GM18498 (cell line): ENCODE data around the gene ARHGEF16.

Experiments used
- ATAC-seq: cut with Tn5 transposase; IDR thresholded peaks from one replicate; pipeline ENCODE4 v1.9.1; 2021; ENCODE audit warnings: mild to moderate bottlenecking, moderate library complexity; ENCODE audit not compliant: unreplicated experiment

Gene ARHGEF16

DNA sequence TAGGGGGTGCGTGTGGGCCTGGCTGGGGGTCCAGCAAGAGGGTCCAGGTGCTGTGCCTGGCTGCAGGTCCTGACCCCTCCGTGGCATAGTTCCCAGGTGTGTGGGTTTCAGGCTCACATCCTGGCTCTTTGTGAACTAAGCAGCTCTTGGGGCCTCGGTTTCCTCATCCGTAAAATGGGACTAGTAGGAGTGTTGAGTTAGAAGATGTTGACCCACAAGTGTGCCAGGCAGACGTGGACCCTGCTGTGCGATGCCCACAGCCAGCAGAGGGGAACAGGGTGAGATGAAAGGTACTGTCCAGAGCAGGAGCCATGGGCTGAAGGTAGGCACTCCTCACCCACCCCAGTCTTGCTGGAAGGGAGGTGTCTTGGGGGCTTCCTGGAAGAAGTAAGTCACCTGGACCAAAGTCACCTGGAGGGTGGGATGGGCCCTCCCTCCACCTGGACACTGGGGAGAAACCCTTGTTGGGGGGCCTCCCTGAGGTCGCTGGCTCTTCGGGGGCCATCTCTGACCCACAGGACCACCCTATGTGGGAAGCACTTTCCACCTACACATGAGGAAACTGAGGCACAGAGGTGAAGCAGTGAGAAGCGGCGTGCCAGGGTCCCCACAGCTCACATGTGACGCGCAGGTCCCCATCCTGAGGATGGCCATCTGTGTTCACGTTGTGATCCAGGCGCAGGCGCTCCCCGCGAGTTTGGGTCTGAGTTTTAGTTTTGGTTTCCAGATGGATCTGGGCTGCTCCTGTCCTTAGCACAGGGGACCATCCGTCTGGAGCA lies 1.4 kb downstream of the ARHGEF16 start:
- no peak for ATAC-seq

DNA sequence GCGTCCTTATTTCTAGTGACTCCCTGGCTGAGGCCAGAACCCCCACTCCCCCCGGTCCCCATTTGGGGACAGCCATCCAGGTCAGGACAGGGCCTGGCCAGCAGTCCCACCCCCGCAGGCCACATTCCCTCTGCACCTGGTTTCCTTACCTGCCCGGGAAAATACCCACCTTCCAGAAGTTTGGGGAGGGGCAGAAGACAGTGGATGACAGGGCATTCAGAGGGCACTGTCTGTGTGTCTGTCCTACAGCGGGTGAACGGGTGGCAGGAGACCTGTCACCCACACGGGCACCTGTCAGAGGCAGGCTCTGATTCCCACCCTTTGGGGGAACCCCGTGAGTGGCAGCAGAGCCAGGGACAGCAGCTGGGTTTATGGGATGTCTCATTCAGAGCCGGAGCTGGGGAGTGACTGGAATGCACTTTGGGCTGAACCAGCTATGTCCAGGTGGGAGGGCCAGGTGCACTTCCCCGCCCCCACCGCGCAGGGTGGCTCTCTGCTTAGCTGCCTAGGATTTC lies 2.0 kb downstream of the ARHGEF16 start:
- no peak for ATAC-seq

DNA sequence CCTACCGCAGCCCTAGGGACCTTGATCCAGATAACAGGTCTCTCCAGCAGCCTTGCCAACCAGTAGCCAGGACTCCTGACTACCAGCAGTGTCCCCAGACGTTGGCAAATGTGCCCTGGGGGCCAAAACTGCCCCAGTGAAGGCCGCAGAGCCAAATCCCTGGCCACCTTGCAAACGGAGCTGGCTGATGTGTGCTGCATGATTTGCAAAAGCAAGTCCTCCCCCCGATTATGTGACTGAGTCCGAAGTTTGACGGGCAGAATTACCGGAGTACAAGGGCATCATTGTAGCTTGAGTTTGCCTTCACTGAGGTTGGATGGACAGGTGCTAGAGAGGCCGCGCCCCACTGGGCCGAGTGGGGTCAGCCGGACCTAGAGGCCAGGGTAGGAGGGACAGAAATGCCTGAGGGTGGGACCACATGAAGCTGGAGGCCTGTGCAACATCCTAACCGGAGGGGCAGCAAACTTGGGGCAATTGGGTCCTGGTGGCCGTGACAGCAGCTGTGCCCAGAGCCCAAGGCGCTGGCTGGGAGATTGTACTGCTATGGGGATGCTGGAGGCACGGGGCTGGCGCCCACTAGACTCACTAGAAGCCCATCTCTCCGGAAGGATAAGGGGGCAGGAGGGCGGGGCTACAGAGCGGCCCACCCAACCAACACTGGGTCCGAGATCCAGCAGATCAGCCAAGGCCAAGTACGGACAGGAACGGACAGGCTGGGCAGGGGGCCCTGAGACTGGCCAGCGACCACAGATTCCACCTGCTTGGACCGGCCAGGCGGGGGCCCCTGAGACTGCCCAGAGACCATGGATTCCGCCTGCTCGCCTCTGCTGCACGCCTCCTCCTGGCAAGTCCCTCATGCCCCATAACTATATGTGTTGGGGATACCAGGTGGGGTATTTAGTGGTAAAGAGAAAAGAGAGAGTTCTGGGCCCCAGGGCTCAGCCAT lies 2.8 kb downstream of the ARHGEF16 start:
- ATAC-seq: no peak

DNA sequence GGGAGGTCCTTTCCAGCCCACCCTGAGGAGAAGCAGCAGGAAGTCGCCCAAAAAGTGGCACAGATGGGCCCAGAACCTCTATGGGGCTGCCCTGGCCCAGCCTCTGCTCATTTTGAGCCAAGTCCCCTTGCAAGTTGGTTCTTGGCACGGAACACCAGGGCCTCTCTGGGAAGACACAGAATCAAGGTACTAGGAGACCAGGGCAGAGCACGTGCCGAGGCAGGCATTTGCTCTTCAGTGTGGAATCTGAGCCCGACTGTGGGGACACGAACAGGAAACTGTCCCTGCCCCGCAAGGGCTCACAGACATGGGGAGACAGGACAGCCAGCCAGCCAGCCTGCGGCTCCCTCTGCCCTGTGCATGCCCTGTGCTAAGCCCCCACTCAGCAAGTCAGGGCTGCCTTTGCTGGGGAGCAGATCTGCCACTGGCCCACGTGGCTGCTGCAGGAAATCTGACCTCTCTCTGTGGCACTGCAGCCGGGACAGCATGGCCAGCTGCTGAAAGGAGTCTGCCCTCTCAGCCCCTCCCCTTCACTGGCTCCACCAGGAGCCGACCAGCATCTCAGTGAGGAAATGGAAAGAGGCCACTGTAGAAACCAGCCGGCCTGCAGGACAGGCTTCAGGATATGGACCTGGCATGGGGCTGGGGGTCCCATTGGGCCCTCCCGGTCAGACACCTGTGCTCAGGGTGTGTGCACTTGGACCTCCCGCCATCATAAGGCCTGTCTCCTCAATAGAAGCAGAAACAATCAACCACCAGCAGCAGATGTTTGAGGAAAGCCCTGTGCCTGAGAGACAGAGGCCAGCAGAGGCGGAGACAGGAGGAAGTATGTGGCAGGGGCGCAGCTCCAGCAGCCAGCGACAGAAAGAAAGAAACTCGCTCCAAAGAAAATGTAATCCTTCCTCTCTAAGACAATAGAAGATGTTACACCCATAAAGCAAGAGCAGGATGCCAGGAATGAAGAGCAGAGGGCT lies 3.7 kb downstream of the ARHGEF16 start:
- ATAC-seq: no peak

DNA sequence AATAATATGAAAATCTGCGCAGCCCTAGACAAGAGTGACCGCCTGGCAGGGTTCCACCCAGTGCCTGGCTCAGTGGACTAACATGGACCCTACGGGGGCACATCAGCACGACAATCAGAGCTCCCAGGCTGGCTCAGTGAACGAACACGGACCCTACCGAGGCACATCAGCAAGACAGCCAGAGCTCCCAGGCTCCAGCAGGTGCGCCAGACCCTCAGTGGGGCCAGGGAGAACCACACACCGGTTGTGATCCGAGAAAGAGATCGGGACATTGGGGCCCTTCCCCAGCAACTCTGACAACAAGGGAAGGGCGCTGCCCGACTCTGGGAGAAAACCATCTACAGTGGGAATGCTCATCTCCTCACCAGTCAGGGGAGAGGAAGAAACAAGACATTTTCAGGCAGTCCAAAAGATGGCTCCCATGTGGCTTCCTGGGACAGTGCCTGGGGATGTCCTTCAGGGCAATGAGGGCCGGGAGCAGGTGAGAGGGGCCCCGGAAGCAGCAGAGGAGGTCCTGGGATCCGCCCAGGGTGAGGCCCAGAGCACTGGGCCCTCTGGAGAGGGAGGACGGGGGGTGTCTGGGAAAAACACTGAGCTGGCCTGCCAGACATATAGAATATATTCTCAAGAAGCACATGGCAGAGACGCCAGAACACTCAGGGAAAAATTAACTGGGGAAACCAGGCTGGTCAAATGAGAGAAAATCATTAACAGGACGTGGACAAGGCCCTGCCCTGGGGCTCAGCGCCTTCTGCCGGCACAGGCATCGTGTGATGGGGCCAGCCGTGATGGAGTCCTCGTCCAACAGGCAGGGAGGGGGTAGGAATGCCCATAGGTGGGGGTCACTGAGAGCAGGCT lies 4.8 kb downstream of the ARHGEF16 start:
- ATAC-seq: no peak

DNA sequence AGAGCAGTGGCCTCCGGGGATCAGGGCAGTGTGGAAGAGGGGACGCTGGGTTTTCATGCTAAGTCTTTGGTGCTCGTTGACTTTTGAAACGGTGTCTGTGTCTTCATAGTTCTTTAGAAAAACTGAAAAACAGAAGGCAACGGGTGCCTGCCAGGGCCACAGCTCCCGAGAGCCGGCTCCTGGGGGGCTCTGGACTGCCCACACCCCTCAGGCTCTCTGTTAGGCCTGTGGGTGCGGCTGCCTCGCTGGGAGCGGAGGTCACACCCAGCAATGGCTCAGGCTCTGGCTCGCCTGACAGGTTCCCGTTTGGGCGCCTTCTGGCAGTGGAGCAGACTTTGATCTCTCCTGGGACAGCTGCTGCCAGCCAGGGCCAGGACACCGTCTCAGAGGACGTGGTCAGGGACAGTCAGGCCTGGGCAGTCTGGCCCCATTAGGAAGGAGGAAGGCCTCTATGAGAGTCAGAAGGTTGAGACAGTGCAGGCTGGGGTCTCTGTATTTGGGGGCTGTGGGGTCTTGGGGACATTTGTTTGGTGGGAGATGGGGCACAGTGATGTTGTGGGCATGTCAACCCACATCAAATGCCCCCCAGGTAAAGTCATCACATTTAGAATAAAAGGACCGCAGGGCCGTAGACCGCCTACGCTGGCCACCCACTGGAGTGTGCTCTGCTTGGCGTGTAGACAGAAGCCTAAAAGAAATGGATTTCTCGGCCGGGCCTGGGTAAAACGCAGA lies 5.6 kb downstream of the ARHGEF16 start:
- no peak for ATAC-seq

DNA sequence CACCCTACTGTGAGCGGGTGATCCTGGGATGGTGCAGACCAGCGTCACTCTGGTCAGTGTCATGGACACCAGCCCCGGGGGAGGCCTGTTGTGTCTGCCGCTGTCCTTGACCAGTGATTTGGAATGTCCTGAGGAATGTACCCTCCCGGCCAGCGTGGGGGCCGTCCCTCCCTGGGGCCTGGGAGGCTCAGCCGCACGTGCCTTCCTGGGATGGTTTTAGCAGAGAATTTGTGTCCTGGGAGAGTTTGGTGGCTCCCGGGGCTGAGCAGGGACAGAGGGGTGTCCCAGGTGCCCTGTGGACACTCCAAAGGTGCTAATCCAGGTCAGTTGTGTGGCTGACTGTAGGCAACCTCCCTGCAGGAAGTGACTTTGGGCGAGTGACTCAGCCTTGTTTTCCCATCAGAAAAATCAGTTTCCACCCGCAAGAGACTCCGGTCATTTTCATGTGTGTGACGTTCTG lies 6.2 kb downstream of the ARHGEF16 start:
- ATAC-seq: no peak

DNA sequence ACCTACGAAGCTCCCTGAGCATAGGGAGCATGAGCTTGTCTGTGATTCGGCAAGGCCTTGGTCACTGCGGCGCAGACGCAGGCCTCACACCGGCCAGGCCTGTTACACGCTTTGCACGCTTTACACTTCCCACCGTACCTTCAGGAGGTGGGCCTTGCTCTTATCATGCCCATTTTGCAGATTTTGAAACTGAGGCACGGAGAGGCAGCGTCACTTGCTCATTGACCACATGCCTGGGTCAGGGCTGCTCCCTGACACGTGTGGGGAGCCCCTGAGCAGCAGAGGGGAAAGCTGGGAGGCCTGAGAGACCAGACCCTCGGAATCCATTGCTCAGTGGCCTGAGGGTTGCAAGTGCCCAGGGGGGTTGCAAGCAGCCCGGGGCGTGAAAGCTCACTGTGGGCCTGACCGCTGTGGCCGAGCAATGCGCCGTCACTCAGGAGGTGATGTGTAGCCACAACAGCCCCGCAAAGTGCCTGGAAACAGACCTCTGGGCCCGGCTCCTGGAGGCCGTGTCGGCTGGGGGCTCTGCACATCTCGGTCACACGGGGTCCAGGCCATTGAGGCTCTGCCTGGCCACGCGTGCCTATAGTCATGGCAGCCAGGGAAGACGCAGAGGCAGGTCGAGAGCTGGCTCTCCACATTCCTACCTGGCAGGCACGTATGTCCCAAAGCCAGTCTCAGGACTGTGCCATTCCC lies 6.9 kb downstream of the ARHGEF16 start:
- ATAC-seq: no peak

DNA sequence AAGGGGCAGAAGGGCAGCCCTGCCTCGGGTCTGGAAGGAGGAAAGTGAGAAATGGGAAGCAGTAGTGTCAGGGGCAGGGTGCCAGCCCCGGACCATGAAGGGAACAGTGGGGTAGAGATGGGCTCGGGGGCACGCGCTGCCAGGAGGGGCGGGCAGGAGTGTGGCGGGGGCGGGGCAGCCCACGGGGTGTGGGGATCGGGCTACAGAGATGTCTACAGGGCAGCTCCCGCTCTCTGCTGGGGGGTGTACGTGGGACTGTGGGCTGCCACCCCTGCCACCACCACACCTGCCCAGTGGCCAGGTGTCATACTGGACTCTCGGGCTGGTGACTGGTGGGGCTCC lies 7.4 kb downstream of the ARHGEF16 start:
- no peak for ATAC-seq

DNA sequence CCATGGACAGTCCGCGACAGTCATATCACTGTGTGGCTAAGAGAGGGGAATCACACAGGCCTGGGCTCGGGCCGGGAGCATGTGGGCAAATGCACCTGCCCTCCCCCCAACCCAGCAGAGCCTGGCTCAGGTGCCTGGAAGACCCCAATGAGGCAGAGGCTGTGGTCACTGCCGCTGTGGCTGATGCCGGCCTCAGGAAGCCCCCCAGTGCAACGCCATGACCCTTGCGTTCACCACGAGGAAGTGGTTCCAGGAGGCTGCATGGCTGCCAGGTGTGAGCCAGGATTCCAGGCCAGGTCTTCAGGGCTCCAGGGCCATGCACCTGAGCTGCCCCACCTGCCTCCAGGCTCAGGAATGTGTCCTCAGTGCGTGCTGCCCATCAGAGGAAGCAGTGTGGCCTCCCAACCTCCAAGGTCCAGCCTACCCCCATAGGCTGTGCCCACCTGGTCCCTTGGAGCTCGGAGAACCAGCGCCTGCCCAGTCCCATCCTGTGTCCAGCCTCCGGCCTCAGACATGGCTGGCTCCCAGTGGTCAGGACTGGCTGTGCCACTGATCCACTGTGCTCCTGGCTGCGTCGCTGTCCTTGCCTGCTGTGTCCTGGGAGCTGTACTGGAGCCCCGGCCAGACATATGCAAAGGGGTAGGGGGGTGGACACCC lies 8.0 kb downstream of the ARHGEF16 start:
- no peak for ATAC-seq

DNA sequence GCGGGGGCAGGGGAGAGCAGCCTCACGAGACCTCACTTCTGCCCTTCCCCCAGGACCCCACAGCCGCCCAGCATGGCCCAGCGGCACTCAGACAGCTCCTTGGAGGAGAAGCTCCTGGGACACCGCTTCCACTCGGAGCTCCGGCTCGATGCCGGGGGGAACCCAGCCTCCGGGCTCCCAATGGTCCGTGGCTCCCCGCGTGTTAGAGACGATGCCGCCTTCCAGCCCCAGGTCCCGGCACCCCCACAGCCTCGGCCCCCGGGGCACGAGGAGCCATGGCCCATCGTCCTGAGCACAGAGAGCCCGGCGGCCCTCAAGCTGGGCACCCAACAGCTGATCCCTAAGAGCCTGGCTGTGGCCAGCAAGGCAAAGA lies 8.5 kb downstream of the ARHGEF16 start:
- ATAC-seq: no peak

DNA sequence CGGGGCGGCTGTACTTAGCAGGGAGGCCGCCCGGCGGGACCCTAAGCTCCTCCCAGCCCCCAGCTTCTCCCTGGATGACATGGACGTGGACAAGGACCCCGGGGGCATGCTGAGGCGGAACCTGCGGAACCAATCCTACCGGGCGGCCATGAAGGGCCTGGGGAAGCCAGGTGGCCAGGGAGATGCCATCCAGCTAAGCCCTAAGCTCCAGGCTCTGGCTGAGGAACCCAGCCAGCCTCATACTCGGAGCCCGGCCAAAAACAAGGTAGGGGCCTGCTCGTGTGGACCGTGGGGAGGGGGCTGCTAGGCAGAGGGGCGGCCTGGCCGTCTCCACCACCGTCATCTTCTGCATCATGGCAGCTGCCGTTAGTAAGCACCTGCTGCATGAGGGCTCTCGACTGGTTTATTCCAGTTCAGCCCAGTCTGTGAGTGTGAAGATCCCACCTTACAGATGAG lies 9.0 kb downstream of the ARHGEF16 start:
- no peak for ATAC-seq

DNA sequence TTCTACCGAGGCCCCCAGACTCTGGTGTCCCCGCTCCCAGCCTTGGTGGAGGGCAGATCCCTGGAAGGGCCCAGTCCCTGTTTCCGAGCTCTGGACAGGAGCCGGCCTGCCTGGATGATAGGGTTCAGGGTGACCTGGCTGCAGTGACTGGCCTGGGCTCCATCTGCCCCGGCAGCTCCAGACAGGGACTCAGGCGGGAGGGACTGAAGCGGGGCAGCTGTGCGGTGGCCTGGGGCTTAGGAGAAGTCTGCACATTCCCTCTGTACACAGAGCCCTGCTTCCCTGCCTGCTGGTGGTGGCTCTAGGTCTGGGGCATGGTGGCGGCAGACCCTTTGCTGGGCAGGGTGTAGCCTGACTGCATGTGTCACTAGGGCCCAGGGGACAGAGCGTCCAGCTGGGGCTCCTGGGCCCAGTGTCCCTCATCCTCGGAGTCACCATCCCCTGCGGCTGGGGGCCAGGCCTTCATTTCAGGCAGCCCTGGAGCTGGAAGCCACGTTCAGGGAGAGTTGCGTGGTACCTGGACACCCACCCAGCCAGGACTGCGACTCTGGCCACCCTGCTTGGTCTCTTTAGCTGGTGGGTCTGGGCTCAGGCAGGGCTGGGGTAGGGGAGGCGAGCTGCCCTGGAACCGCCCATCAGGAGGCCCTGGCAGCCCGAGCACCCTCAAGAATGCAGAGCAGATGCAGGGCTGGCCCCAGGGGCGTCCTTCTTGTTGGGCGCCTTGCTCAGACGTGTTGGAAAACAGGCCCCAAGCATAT lies 9.6 kb downstream of the ARHGEF16 start:
- no peak for ATAC-seq

DNA sequence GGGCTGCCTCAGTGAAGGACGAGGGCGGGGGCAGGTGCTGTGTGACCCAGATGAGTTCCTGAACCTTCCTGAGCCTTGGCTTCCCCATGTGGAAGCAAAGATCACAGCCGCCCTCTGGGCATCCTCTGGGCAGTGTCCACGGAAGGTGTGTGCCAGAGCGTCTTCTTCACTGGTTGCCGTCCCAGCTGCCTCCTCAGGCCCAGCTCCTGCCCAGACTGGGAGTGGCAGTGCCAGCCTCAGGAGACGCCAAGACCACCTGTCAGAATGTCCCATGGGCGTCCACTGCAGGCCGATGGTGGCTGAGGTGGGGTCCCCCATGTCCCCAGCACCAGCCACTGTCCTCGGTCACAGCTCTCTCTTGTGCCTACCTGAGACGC lies 10.2 kb downstream of the ARHGEF16 start:
- ATAC-seq: no peak

DNA sequence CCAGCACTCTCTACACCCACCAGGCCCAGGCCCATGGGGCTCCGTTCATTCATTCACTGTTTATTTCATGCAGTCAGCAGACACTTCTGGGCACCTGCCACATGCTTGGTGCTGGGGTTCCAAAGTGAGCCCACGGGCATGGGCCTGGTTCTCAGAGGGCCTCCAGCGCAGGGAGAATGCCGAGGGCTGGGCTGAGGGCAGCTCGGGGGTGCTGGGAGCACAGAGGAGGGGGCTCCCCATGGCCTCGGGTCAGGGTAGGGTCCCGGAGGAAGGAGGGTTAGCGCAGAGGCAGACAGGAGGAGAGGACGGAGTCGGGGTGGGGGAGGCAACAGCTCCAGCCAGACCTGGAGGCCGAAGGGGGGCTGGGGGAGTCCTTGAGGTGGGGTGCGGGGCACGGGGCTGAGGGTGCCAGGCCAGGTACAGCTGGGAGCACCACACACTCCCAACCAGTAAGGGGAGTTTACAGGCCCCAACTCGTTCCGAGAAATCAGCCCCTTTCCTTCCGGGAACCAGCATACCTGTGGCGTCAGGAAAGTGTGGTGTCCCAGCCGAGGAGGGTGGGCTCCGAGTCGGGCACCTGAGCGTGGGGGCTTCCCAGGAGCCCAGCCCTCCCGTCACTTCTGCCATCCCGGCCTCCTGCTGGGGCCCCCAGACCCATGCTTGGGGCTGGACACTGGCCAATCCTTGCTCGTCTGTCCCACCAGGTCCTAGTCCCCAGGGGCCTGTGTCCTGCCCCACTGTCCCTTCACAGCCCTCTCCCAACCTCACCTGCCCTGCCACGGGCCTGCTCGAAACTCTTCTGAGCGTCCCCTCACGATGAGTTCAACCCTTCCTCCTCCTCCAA lies 10.8 kb downstream of the ARHGEF16 start:
- ATAC-seq: no peak

DNA sequence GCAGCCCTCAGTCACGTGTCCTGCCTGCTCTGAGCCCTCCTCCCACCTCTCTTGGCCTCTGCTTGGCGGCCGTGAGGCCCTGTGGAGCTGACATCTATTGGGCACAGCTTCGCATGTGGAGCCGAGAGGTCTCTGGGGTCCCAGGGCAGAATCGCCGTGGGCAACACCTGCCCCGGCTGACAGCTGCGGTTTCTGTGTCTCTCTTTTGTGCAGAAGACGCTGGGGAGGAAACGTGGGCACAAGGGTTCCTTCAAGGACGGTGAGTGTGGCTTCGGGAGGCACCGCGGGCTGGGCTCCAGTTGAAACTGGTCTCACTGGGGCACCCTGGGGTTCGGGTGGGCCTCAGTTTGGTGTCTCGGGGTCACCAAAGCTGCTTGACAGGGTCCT lies 11.5 kb downstream of the ARHGEF16 start:
- ATAC-seq: no peak
